Endothelial cell of umbilical vein (primary cell): Measurements from ENCODE around the gene PTPRU. TPM values are rescaled to one million over a fixed set of nuclear protein-coding genes. Genes with fewer than 3 reads are reported as not detected.

Source experiments
- BruUV-seq: library from RNA; stranded (reverse); fragments of 400-500 nt; replicated peaks from 2 replicates; lab custom pipeline; 2021; lab: Mats Ljungman, UMichigan
- CTCF ChIA-PET: fragments of 300-600, 350-600 bp; sonication (Branson Sonifier 250); formaldehyde crosslinking; loops from one replicate; lab custom pipeline; 2021; ENCODE audit warnings: antibody characterized with exemption, inconsistent platforms; lab: Charles Lee
- POLR2A ChIA-PET: fragments of 300-600, 350-600 bp; sonication (Branson Sonifier 250); formaldehyde crosslinking; loops from one replicate; lab custom pipeline; 2021; ENCODE audit warnings: antibody characterized with exemption, inconsistent platforms; lab: Charles Lee
- DNase-seq: peaks from one replicate; pipeline ENCODE4 v3.0.0-alpha.2; 2011; ENCODE audit warnings: low read depth, low spot score
- FAIRE-seq: peaks from 2 replicates; lab custom pipeline; 2011; peaks lifted over from hg19 to GRCh38; lab: Jason Lieb, UNC
- H2AFZ ChIP-seq: 2 replicates; pipeline ENCODE4 v1.6.0; 2012; ENCODE audit warnings: low read depth, low read length, control low read depth, inconsistent platforms
- H3K27ac ChIP-seq: 2 replicates; pipeline ENCODE4 v1.5.1; 2011; ENCODE audit warnings: low read depth, mild to moderate bottlenecking, control low read depth, low read length, moderate library complexity; ENCODE audit not compliant: insufficient read depth
- H3K27me3 ChIP-seq, 2 experiments: 2 replicates each; pipeline versions ENCODE4 v1.6.0 to v1.6.1; 2011; ENCODE audit warnings: low read length in 2 of 2, mixed read lengths in 1 of 2; ENCODE audit not compliant: control insufficient read depth in 2 of 2, insufficient read depth in 2 of 2
- H3K36me3 ChIP-seq, 2 experiments: 2 replicates in 1 of 2; 3 replicates in 1 of 2; pipeline ENCODE4 v1.5.1; 2011; ENCODE audit warnings: low read length in 2 of 2, mild to moderate bottlenecking in 1 of 2, moderate library complexity in 1 of 2; ENCODE audit not compliant: control insufficient read depth in 2 of 2, insufficient read depth in 2 of 2; ENCODE audit errors: extremely low read depth in 1 of 2
- H3K4me1 ChIP-seq: 3 replicates; pipeline ENCODE4 v1.5.1; 2011; ENCODE audit warnings: mild to moderate bottlenecking, low read length; ENCODE audit not compliant: control insufficient read depth, insufficient read depth; ENCODE audit errors: extremely low read depth
- H3K4me2 ChIP-seq: 2 replicates; pipeline ENCODE4 v1.6.1; 2011; ENCODE audit warnings: low read length, control low read depth, mixed read lengths; ENCODE audit not compliant: insufficient read depth
- H3K4me3 ChIP-seq, 3 experiments: fragments of 200-600 bp in 1 of 3; sonication (generic), shearing (Covaris generic) in 1 of 3; replicated peaks in 1 of 3; 2 replicates each; pipeline ENCODE4 v1.5.1; 2011 to 2016; ENCODE audit warnings: control low read depth in 3 of 3, low read length in 3 of 3, mild to moderate bottlenecking in 2 of 3, inconsistent platforms in 1 of 3, low read depth in 1 of 3, moderate library complexity in 1 of 3; ENCODE audit not compliant: insufficient read depth in 1 of 3
- H3K79me2 ChIP-seq: 2 replicates; pipeline ENCODE4 v1.6.0; 2012; ENCODE audit warnings: low read length, inconsistent platforms; ENCODE audit not compliant: control insufficient read depth, insufficient read depth
- H3K9ac ChIP-seq: replicated peaks from 2 replicates; pipeline ENCODE3; 2011; ENCODE audit warnings: low read length, control low read depth; ENCODE audit not compliant: insufficient read depth; ENCODE audit errors: extremely low read depth
- H3K9me1 ChIP-seq: replicated peaks from 3 replicates; pipeline ENCODE4 v1.6.0; 2011; ENCODE audit warnings: mild to moderate bottlenecking, low read length; ENCODE audit not compliant: control insufficient read depth, insufficient read depth; ENCODE audit errors: extremely low read depth
- H3K9me3 ChIP-seq: replicated peaks from 2 replicates; pipeline ENCODE4 v1.5.1; 2012; ENCODE audit warnings: low read length, inconsistent platforms; ENCODE audit not compliant: control insufficient read depth, insufficient read depth
- H4K20me1 ChIP-seq: replicated peaks from 2 replicates; pipeline ENCODE3; 2011; ENCODE audit warnings: mild to moderate bottlenecking, low read length; ENCODE audit not compliant: control insufficient read depth, insufficient read depth; ENCODE audit errors: extremely low read depth
- EZH2 ChIP-seq: IDR thresholded peaks from 2 replicates; pipeline ENCODE4 v1.6.1; 2012; ENCODE audit warnings: borderline replicate concordance, low read depth, mild to moderate bottlenecking, moderate library complexity, low read length, inconsistent platforms; ENCODE audit not compliant: severe bottlenecking
- FOS ChIP-seq: IDR thresholded peaks from 2 replicates; pipeline ENCODE4 v1.6.1; 2011; ENCODE audit warnings: mild to moderate bottlenecking, low read length, moderate library complexity, borderline replicate concordance; ENCODE audit not compliant: insufficient read depth
- GATA2 ChIP-seq: IDR thresholded peaks from 2 replicates; pipeline ENCODE4 v1.7.0; 2011; ENCODE audit warnings: low read depth, mild to moderate bottlenecking, moderate library complexity, mixed read lengths, low read length; ENCODE audit not compliant: insufficient read length, insufficient read depth
- JUN ChIP-seq: IDR thresholded peaks from 2 replicates; pipeline ENCODE4 v1.6.1; 2011; ENCODE audit warnings: borderline replicate concordance, low read depth; ENCODE audit not compliant: insufficient read length, insufficient read depth
- MAX ChIP-seq: IDR thresholded peaks from 2 replicates; pipeline ENCODE4 v1.6.1; 2011; ENCODE audit not compliant: insufficient read depth, insufficient read length
- MYC ChIP-seq: IDR thresholded peaks from one replicate; pipeline ENCODE4 v1.6.1; 2011; ENCODE audit warnings: mild to moderate bottlenecking, low read depth, low read length
- POLR2A ChIP-seq: IDR thresholded peaks from 2 replicates; pipeline ENCODE4 v1.6.1; 2012; ENCODE audit warnings: low read depth, mild to moderate bottlenecking, control low read depth, low read length
- POLR2AphosphoS5 ChIP-seq: IDR thresholded peaks from 2 replicates; pipeline ENCODE4 v1.6.1; 2012; ENCODE audit warnings: low read depth, mild to moderate bottlenecking, control low read depth, low read length, moderate library complexity; ENCODE audit not compliant: insufficient read depth
- dilution Hi-C: fragments of 300-500 bp; cut with MboI; formaldehyde crosslinking; loops from one replicate; pipeline ENCODE4 v1.15.0; 2019; ENCODE audit warnings: low sequenced_read_pairs; ENCODE audit not compliant: extremely low pct_ligation_motif_present
- intact Hi-C: fragments of 100-400 bp; cut with micrococcal nuclease; formaldehyde crosslinking; loops from one replicate; pipeline ENCODE4 v1.10.0; 2022
- polyA plus RNA-seq, 4 experiments: library from polyadenylated mRNA; depleted of rRNA in 3 of 4; stranded (reverse) in 3 of 4; unstranded in 1 of 4; fragments of >200 nt; gene quantifications; 2 replicates each; pipeline versions ENCODE4 v1.2.1 to v1.2.3, GENCODE V29; 2011 to 2012; ENCODE audit warnings: missing spikeins in 1 of 4
- total RNA-seq: library from RNA; stranded (reverse); gene quantifications from 2 replicates; pipeline ENCODE4 v1.2.3, GENCODE V29; 2021
- TF ChIP-seq, protein P1 (sequence below), 2 donors: IDR thresholded peaks; 1 replicate in 1 of 2; 2 replicates in 1 of 2; pipeline ENCODE4 v1.5.1; 2011; ENCODE audit warnings: low read length in 2 of 2, mild to moderate bottlenecking in 2 of 2, moderate library complexity in 2 of 2, control low read depth in 1 of 2, inconsistent platforms in 1 of 2, low read depth in 1 of 2; ENCODE audit not compliant: insufficient read depth in 1 of 2; ENCODE audit errors: extremely low read depth in 1 of 2

PTPRU gene
- total and polyA plus RNA-seq, 2 donors (not counting 3 experiments of a cell fraction or from before 2014, with no cell fraction given), result 0.58 to 2.6 TPM

GRCh38 chr1:29317063-29317915, 81.0 kb downstream of the PTPRU start:
- ChIA-PET CTCF (no interaction called here), POLR2A (no interaction called here)
- intact Hi-C loops, result no loop called here
- no peak overlapping the region for H3K27ac ChIP-seq
- no peaks in the 10 kb centered on the region for H3K9me3 ChIP-seq
- no peaks in the 10 kb centered on the region for H3K79me2 ChIP-seq
- no peak overlapping the region for H3K4me3 ChIP-seq
- DNase-seq, result no peak
- H3K9ac ChIP-seq, result no peak overlapping the region
- no peaks in the 10 kb centered on the region for H3K36me3 ChIP-seq
- no peak for FAIRE-seq
- dilution Hi-C loops, result no loop called here
- H2AFZ ChIP-seq, result no peak overlapping the region
- no peaks in the 10 kb centered on the region for H3K4me1 ChIP-seq
- no peaks in the 10 kb centered on the region for H3K27me3 ChIP-seq
- no peaks in the 10 kb centered on the region for H3K9me1 ChIP-seq
- no peak overlapping the region for H3K4me2 ChIP-seq
- no TSS peak for BruUV-seq
- no peaks in the 10 kb centered on the region for H4K20me1 ChIP-seq
- TF ChIP-seq, protein P1, sequence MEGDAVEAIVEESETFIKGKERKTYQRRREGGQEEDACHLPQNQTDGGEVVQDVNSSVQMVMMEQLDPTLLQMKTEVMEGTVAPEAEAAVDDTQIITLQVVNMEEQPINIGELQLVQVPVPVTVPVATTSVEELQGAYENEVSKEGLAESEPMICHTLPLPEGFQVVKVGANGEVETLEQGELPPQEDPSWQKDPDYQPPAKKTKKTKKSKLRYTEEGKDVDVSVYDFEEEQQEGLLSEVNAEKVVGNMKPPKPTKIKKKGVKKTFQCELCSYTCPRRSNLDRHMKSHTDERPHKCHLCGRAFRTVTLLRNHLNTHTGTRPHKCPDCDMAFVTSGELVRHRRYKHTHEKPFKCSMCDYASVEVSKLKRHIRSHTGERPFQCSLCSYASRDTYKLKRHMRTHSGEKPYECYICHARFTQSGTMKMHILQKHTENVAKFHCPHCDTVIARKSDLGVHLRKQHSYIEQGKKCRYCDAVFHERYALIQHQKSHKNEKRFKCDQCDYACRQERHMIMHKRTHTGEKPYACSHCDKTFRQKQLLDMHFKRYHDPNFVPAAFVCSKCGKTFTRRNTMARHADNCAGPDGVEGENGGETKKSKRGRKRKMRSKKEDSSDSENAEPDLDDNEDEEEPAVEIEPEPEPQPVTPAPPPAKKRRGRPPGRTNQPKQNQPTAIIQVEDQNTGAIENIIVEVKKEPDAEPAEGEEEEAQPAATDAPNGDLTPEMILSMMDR (IDR thresholded peaks at IDR 0.05; ENCODE audit: extremely low read depth in 1 of 2, insufficient read depth in 1 of 2, low read depth in 1 of 2, low read length in 2 of 2), result no peak
- no peak for TF ChIP-seq MAX
- no peak for TF ChIP-seq GATA2
- no peak for TF ChIP-seq POLR2AphosphoS5
- no peak for TF ChIP-seq EZH2
- no peak for TF ChIP-seq POLR2A
- TF ChIP-seq MYC, result no peak
- no peak for TF ChIP-seq JUN
- no peak for TF ChIP-seq FOS
